ENCODE measurements around the gene NSUN4.
A peak's percentile ranks its signal among the peaks of the same experiment; 100 is the strongest.

Gene NSUN4

DNA sequence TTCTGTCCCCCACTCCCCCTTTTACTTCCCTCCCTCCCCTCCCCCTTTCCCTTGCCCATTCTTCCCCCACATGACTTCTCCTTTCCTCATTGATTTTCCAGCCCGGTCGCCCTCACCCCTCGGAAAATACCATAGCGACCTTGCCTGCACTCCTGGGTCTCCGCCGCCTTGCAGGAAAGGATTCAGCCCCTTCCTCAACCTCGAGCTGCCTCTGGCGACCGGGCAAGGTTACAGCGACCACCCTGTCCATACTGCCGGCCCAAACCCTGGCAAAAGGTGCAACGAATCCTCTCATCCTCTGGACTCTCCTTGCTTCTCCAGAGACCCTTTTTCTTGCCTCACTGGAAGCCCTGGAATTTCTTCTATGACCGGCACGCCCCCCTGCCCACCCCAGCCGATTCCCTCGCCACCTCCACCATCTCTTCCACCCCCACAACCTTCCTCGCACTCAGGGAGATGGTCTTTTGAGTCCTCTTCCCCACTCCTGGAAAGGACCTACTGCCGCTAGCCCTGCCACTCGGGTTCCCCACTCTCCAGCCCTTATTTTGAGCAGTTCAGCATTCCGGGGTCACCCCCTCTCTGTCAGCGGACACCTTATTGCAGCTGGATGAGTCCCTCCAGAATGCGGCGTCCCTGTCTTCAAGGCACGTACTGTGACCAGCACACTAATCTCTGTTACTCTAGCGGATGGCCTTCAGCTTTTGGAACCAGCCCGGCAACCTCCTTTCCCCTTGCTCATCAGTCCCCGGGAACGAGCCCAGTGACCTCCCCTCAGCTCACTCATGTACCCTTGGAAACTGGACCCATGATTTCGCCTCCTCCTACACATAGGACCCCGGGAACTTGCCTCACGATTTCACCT, 846 bp downstream of the NSUN4 start:
- H3K4me3 Mint-ChIP-seq = peak overlapping the region; percentile 99
- H3K27ac Mint-ChIP-seq = peak overlapping the region; percentile 98 to 99 (median 99)
- H3K9me3 Mint-ChIP-seq = no peaks in the 10 kb centered on the region
- peaks cover 34% of the 10 kb centered on the region for H3K4me1 Mint-ChIP-seq
- H3K36me3 Mint-ChIP-seq (ENCODE audit: low read depth) = peaks cover 23% of the 10 kb centered on the region
- H3K27me3 Mint-ChIP-seq (ENCODE audit: low read depth) = no peaks in the 10 kb centered on the region
- TF ChIP-seq, protein P1, sequence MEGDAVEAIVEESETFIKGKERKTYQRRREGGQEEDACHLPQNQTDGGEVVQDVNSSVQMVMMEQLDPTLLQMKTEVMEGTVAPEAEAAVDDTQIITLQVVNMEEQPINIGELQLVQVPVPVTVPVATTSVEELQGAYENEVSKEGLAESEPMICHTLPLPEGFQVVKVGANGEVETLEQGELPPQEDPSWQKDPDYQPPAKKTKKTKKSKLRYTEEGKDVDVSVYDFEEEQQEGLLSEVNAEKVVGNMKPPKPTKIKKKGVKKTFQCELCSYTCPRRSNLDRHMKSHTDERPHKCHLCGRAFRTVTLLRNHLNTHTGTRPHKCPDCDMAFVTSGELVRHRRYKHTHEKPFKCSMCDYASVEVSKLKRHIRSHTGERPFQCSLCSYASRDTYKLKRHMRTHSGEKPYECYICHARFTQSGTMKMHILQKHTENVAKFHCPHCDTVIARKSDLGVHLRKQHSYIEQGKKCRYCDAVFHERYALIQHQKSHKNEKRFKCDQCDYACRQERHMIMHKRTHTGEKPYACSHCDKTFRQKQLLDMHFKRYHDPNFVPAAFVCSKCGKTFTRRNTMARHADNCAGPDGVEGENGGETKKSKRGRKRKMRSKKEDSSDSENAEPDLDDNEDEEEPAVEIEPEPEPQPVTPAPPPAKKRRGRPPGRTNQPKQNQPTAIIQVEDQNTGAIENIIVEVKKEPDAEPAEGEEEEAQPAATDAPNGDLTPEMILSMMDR (IDR thresholded peaks at IDR 0.05; ENCODE audit: unreplicated experiment in 3 of 3) = no peak

DNA sequence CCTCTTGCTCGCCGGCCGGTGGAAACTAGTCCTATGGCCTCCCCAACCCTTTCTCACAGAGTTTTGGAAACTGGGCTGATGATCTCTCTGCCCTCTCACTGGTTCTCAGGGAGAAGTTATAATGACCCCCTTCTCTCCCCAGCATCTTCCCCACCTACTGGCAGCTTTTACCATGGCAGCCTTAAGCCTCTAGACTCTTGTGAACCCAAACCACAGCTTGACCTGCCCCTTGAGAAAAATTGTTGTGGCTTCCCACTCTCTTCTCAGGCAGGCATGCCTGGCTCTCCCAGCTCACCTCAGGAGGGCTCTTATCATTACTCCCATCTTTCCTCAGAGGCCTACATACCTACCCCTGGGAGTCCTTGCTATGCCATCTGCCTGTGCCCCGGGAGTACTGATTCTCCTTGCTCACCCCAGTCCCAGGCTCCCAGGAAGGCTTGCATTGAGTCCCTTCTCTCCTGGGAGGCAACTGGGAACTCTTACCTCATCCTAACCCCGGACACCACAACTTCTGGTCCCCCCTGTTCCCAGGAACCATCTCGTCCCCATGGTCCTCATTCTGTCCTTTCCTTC, 1.6 kb downstream of the NSUN4 start:
- TF ChIP-seq, protein P1 (IDR thresholded peaks at IDR 0.05; ENCODE audit: unreplicated experiment in 3 of 3) = peak; percentile 8 to 24 (median 20)
- no peaks in the 10 kb centered on the region for H3K27me3 Mint-ChIP-seq (ENCODE audit: low read depth)
- H3K36me3 Mint-ChIP-seq (ENCODE audit: low read depth) = peaks cover 31% of the 10 kb centered on the region
- H3K9me3 Mint-ChIP-seq = no peaks in the 10 kb centered on the region
- peak overlapping the region; percentile 98 to 99 (median 99) for H3K27ac Mint-ChIP-seq
- peaks cover 34% of the 10 kb centered on the region for H3K4me1 Mint-ChIP-seq
- peak overlapping the region; percentile 99 for H3K4me3 Mint-ChIP-seq

DNA sequence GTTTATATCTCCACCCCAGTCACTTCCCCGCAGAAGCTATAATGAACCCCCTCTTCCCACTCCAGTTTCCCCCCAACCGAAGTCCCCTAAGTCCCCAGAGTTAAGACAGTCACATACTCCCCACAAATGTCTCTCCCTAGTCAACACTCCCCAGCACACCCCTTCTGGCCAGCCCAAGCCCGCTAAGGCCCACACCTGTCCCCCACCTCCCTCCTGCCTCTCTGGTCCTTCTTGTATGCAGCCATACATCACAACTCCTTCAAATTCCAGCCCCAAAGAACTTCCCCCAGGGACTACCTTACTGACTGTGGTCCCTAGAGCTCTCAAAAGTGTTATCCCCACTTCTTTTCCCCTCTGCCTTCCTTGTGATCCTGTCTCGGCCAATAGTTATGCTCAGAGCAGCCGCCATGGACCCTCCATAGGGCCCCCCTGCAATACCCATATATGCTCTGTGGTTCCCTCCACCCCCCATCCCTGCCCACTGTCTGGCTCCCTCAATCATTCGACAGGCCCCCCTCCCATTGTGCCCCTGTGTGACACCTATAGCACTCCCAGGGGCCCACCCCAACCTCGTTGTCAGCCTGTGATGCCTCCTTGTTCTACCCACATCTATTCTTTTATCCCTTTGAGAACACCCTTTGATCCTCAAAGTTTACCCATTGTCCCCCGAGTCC, 2.2 kb downstream of the NSUN4 start:
- Mint-ChIP-seq H3K27me3 (ENCODE audit: low read depth) (no peaks in the 10 kb centered on the region), H3K4me3 (peak overlapping the region; percentile 99), H3K36me3 (ENCODE audit: low read depth) (peaks cover 35% of the 10 kb centered on the region), H3K4me1 (peaks cover 34% of the 10 kb centered on the region), H3K9me3 (no peaks in the 10 kb centered on the region), H3K27ac (peak overlapping the region; percentile 17 to 99 (median 98))
- TF ChIP-seq, protein P1 (IDR thresholded peaks at IDR 0.05; ENCODE audit: unreplicated experiment in 3 of 3) = no peak

DNA sequence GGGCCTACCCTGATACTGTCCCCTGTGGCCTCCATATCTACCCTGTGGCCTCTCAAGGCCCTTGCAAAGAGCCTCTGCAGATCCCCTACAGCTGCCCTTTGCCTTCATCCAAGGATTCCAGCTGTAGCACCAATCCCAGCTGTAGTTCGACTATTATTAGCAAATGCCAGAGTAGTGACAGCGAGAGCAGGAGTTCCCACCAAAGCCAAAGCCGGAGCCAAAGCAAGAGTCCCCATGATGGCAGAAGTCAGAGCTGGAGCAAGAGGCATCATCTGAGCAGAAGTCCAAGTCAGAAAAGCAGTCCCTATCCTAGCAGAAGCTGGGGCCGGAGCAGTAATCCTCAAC, 2.7 kb downstream of the NSUN4 start:
- Mint-ChIP-seq H3K4me1 (peaks cover 34% of the 10 kb centered on the region), H3K27ac (peak overlapping the region in 1 of 3 experiments; percentile 17), H3K4me3 (peak overlapping the region; percentile 99), H3K36me3 (ENCODE audit: low read depth) (peaks cover 40% of the 10 kb centered on the region), H3K27me3 (ENCODE audit: low read depth) (no peaks in the 10 kb centered on the region), H3K9me3 (no peaks in the 10 kb centered on the region)
- TF ChIP-seq, protein P1 (IDR thresholded peaks at IDR 0.05; ENCODE audit: unreplicated experiment in 3 of 3) = no peak

DNA sequence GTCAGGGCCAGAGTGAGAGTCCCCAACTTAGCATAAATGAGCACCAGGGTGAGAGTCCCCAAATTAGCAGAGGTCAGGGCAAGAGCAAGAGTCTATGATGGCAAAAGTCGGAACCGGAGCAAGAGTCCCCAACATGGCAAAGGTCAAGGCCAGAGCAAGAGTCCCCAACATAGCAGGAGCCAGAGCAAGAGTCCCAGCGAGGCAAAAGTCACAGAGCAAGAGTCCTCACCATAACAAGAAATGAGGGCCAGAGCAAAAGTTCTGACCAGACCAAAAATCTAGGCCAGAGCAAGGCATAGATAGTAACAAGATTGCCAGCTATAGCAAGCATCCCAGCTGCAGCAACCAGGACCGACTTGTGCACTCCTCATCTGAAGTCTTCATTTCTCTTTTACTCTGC, 3.1 kb downstream of the NSUN4 start:
- H3K27ac Mint-ChIP-seq = peak overlapping the region in 1 of 3 experiments; percentile 17
- H3K9me3 Mint-ChIP-seq = no peaks in the 10 kb centered on the region
- TF ChIP-seq, protein P1 (IDR thresholded peaks at IDR 0.05; ENCODE audit: unreplicated experiment in 3 of 3) = no peak
- peak overlapping the region in 1 of 3 experiments; percentile 6 for H3K4me3 Mint-ChIP-seq
- no peaks in the 10 kb centered on the region for H3K27me3 Mint-ChIP-seq (ENCODE audit: low read depth)
- peaks cover 32% of the 10 kb centered on the region for H3K4me1 Mint-ChIP-seq
- H3K36me3 Mint-ChIP-seq (ENCODE audit: low read depth) = peaks cover 41% of the 10 kb centered on the region
